GM19468 (cell line): Measurements from ENCODE around the gene DMBT1.

ENCODE experiments used
- ATAC-seq: cut with Tn5 transposase; IDR thresholded peaks from one replicate; pipeline ENCODE4 v1.9.1; 2021; ENCODE audit warnings: mild to moderate bottlenecking, moderate library complexity, moderate number of reproducible peaks; ENCODE audit not compliant: unreplicated experiment; ENCODE audit errors: extremely low read depth

Gene DMBT1

DNA sequence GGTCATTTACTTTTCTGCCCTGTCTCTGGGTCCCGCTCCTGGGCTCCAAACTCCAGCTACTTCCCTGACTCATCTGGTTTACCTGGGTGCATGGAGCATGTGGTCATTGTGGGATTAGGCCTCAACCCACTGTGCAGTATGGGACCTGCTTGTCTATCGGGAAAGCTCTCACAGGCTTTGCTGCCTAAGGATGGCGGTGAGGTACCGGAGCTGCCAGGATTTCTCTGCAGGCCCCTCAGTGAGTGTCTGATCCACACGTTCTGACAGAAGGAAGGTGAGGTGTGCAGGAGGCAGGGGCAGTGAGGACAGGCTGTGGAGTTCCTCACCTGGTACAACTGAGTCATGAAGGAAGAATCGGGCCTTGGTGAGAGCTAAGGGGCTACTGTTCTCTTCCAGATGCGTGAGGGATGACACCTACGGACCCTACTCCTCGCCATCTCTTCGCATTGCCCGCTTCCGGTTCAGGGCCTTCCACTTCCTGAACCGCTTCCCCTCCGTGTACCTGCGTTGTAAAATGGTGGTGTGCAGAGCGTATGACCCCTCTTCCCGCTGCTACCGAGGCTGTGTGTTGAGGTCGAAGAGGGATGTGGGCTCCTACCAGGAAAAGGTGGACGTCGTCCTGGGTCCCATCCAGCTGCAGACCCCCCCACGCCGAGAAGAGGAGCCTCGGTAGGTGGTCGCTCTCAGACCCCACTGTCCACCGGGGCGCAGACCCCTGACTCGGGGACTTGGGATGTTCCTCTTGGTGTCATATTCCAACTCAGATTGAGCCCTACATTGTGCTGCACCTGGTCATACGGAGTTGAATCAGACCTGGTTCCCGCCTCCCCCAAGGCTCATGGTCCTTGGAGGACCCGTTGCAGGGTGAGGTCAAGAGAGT lies 82.4 kb downstream of the DMBT1 start:
- ATAC-seq = no peak

DNA sequence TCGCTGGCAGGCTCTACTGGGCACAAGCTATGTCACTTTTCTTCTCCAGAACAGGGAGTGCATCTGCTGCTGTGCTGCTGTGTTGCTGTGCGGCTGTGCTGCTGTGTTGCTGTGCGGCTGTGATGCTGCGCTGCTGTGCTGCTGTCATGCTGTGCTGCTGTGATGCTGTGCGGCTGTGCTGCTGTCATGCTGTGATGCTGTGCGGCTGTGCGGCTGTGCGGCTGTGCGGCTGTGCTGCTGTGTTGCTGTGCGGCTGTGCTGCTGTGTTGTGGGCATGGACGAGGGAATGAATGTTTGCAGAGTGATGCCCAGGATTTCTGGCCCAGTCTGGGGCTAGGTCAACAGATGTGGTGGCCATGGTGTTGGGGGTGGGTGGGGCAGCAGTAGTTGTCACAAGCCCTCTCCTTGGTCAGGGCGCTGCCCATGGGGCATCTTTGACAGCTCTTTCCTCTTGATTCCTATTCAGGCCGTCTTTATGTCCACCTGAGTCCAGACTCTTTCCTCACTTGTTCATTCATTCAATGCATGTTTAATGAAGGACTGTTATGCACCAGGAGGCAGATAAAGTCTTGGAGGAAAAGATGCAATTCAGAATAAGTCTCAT lies 83.5 kb downstream of the DMBT1 start:
- ATAC-seq = no peak

DNA sequence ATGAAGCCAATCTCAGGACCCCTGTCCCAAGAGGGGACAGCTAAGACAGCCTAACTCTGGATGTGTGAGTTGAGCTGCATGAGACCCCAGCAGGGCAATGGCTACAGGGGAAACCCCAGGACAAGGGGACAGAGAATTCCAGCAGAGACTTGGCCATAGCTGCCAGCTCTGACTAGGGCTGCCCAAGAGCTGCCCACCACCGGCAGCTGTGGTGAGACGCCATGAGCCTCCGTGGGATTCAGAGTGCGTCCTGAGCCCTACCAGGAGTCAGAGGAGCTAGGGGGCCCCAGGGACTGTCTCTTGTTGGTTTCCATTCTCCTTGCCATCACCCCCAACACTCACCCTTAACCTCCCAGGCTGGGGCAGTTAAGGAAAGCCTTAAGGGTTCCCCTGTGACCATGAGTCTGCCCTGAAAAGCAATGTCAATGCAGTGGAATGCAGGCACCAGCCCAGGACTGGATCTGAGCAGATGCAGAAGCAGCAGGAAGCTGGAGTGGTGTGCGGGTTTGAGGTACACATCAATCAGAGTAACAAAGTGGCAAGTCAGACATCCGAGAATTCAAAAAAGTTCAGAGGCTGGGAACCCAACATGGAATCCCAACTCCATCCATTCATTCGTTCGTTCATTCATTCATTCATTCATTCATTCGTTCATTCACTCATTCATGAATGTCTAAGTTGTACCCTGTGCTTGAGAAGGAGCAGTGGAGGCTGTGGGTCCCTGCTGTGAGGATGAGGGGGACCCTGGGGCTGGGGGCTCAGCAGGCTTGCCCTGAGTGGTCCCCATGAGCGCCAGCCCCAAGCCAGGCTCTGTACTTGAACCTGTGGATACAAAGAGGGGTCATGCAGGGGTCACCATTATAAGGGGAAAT lies 86.2 kb downstream of the DMBT1 start:
- ATAC-seq = no peak

DNA sequence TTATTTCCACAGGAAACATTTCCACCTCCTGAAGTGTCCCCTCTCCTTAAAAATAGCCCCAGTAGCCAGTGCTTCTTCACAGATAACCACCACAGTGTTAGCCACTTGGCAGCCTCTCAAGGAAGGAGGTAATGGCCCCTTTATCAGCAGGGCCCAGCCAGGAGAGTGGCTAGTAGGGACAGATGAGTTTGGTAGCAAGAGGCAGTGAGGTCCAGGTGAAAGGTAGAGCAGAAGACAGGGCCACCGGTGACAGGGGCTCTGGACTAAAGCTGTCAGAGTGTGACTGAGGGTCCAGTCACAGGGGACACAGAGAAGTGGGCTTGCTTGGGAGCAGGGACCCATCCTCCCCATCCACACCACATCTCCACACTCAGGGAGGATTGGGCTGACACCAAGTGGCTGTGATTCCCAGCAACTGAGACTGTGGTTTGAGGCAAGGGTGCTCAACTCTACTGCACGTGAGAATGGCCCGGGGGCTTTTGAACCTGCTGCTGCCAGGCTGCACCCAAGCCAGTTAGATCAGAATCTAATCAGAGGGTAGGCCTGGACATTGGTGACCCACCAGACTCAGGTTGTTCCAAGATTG lies 86.9 kb downstream of the DMBT1 start:
- ATAC-seq = no peak

DNA sequence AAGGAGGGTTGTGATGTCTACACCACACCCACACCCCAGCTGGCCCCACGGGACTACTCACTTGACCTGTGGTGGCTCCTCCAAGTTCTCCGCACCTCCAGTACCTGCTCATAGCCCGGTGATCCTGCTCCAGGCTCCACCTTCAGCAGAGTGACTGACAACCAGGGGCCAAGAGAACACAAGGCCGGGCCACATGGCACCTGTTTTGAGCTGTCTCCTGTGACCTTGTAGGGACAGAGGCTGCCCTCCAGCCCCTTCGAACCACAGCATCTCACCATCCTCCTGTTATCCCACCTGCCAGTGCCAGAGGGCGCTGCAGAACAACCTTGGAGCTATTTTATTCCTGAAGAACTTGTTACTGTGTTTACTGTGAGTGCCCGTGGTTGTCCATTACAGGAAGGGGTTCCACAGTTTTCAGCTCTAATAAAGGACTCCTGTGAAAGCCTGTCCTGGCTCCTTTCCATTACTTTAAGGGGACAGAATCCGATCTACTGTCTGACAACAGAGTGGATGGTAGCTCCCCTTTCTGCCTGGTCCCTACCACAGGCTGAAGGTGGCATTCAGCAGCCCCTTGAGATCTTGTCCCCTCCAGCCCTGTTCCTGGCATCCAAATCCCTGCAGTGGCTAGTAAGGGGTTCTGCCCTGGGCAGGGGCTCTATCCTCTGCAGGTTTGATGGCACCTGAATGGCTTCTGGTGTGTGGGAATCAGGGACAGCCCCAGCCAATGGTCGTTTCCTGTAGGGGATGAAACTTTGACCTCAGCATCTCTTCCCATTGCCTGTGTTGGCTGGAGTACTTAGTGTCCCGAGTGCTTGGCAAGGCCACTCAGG lies 88.3 kb downstream of the DMBT1 start:
- ATAC-seq = no peak

DNA sequence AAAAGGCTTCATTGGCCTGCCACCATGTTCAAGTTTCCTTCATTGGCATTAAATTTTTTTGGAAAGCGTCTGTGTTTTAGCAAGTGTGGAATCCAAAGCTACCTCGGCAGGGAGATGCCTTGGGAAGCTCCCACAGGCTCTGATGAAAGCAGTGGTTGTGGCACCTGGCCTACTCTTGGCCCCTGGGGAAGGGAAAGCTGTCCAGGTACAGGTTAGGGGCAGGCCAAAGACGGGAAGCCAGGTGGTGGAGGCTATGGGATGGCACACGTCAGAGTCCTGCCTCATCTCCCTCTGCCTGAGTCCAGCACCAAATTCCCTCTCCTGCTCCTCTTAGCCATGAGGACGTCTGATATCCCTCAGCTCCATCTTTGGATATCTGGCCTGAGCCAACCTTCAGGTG lies 89.3 kb downstream of the DMBT1 start:
- no peak for ATAC-seq

DNA sequence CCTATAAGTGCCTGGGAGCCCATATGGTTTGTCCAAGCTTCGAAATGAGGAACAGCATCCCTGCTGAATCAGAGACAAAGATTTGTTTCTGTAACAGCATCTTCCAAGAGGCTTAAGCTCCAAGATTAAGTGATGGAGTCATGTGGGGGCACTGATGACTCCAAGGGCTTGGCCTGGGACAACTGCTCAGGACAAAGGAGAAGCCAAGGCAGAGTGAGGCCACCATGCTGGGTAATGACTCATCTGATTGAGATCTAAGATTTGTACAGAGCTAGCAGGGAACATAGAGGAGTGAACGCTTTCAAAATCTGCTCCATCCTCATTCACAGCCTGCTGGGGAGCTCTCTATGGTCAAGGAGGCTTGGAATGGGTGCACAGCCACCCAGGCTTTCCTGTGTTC lies 89.8 kb downstream of the DMBT1 start:
- no peak for ATAC-seq

DNA sequence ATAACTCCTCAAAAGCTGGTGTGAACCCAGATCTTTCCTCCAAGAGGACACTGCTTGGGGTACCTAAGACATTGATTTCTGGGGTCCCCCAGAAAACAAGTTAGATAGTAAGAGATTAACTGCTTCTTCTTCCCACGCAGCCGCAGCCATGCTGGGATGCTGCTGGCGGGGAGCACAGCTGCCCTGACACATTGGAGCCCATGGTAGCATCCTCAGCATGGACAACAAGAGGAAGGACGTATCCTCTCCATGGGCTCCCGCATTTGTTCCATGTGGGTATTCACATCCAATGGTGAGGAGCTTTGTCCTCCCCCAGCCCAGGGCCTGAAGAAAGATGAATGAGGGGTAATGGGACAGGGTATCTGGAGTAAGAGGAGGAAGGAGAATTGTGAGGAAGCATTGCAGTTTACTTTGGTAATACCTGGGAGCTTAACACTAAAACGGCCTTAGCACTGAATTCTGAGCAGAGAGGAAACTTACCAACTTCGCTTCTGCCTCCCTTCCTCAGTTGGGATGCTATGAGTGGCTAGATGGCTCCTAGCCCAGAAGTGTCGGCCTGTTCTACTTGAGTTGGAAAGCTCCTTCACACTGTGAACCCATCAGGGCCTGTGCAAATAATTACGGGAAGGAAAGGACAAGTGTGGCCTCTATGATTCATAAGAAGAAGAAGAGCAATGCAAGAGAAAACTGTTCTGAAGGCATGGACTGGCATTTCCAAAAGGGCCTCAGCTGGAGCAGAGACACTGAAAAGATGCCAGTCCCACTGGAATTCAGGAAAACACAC lies 95.2 kb downstream of the DMBT1 start:
- no peak for ATAC-seq

DNA sequence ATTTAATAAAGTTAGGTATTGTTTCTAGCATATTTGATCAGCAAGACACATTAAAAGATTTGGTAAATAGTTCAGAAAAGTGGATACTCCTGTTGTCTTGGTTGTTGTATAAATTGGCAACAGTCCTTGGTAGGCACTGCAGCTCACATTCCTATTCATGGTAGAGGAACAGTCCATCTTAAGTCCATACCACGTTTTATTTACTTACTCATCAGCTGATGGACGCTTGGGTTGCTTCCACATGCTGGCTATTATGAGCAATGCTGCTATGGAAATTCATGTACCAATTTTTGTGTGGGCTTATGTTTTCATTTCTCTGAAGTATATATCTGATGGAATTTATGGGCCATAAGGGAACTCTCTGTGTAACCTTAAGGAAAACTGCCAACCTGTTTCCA lies 95.8 kb downstream of the DMBT1 start:
- ATAC-seq = no peak

DNA sequence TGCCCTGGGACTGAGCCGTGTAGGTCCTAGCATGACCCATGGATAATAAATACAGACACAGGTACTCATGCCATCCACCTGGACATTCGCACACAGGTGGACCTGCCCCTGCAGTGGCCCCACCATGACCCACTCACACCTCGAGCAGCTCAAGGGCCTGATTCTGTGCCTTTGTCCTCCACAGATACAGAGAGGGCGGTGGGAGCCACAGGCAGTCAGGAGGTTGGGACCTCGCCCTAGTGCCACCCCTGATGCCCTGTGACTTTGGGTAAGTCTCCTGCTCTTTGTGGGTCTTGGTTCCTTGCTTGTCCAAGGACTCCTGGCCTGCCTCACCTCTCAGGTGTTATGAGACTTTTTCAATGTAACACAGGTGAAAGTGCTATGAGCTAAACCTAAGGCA lies 96.2 kb downstream of the DMBT1 start:
- no peak for ATAC-seq

DNA sequence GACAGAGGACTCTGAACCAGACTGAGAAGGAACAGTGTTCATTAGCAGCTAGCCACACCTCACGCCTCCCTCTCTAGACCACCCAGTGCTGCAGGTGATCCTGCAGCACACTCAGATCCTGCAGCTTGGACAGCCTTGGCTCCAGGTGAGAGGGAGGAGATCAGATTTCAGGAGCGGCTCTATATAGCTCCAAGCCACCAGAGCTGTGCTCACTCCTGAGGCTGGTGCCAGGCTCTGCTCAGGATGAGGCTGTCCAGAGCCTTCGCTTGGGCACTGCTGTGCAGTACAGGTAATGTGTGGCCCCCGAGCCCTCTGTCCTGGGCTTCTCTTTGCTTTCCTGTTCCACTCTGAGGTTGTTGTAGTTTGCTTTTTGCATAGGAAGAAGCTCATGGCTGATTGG lies 96.7 kb downstream of the DMBT1 start:
- no peak for ATAC-seq

DNA sequence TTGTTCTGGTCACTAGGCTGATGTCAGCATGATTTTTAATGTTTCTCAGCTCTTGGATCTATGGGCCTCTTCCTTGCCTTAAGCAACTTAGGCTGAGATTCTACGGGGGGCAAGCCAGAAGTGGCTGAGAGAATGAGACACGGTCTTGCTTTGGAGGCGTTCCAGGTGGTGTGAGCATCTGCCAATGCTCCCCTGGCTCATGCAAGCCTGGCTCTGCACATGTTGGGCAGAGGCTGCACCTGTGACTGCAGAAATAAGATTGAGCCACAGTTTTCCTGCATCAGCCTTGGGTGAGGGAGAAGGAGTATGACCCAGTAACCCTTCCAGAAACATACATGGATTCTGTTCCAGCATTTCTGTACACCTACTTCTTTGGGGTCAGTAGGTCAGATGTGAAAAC lies 97.2 kb downstream of the DMBT1 start:
- no peak for ATAC-seq

DNA sequence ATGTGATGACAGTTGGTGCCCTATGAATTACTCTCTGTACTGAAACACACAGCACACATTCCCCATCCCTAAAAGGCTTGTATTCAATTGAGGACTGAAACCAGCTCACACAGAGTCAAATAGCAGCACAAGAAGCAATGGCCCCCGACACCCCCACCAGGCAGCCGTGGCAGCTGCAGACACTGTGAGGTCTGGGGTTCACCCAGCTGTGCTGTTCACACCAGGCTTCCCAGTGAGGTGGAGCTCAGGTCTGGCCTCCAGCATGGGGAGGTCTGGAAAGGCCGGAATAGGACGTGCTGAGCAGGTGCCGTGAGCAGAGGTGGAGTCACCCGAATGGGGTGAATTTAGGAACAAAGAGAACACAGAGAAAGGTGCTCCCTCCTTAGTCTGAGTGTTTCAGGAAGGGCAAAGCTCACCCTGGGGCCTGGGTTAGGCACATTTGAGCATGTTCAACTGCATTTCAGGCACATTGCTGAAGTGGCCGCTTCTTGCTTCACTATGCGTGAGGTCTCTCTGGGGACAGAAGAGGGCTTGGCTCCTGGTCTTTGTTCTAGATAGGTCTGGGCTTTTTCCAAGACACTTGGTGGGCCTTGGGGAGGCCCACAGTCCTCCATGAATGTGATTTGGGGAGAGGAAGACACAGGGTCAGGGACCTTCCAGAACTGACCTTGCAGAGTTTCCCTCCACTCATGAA lies 97.9 kb downstream of the DMBT1 start:
- no peak for ATAC-seq

DNA sequence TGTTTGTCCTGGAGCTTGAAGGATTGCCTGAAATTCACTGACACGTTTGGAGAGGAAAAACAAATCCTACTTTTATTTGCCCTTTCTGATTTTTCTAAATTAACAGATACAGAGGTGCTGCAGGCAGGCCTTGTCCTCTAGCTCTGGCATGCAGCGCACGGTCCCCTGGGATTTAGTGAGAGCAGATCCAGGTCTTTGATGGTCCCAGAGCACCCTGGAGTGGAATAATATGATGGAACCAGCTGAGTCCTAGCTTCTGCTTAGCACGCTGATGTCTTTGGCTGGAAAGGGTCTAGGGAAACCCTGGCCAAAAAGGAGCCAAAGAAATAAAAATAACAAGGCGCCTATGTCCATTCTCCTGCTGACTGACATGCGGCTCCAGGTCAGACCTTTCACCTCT lies 98.6 kb downstream of the DMBT1 start:
- no peak for ATAC-seq

DNA sequence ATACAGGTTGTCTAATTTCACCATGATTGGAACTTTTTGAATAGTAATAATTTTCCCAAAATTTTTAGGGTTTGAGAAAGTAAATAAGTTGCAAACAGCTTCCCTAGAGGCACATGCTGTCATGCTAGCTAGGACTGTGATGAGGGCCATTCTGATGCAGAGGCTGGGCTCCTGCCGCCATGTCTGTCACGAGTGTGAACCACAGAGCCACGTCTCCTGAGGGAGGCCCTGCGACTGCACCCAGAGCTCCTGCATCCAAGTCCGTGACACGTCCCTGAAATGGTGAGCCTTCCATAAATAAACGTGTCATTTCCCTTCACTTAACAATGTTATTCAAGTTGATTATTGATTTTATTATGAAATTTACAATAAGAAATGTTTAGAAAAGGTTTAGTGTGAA lies 99.1 kb downstream of the DMBT1 start:
- ATAC-seq = no peak

DNA sequence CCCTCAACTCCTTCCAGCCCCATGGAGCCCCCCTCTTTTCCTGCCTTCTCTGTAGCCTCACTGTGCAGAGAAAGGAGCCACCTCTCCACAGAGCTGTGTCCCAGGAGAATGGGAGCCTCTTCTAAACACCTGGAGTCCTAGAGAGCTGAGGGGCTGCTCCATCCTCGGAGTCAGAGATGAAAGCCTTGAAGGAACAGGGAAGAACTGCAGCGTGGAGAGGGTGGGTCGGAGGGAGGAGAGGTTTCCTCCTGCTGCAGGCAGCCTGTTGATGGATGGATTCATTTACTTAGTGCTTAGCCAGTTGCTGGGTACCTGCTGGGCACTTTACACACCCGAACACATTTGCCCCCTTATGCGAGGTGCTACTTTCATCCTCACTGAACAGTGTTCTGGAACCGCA lies 100.1 kb downstream of the DMBT1 start:
- no peak for ATAC-seq

DNA sequence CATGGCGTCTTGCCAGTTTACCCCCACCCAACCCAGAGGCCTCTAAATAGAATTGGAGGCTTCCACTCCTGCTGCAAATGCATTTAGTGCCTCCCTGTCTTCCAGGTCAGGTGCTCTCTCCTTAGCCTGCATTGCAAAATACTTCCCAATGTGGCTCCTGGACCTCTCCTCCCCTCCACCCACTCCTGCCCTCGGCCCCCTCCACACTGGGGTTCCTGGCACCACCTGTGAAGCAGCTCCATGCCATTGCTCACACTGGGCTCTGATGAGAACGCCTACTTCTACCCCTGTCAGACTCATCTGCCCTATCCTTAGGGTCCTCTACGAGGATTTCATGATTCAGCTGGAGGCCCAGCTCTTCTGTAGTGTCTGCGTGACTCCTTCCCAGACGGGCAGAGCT lies 101.7 kb downstream of the DMBT1 start:
- no peak for ATAC-seq

DNA sequence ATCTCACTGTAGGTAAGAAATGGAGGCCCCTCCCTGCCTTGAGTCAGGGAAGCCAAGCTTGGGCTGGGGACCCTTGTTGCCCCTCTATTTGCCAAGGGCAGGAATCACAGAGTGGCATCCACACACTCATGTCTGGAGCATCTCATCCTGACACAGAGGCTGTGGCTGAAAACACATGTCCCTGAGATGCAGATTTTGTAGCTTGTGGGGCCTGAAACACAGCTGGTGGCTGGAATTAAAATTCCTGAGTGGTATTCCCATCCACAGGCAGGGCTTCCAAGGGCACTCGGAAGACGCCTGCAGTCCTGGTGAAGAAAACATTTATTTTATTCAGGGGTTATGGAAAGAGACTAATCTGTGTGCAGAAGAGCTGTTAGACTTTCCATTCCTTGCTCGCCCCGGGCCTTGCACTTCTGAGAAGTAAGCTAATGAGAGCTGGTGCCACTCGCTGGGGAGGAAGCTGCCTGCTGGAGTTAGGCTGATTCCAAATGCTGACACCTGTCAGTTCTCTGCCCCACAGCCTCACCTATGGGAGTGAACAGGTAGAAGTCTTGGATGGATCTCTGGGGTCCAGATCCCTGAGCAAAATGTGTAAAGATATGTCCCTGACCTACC lies 103.1 kb downstream of the DMBT1 start:
- ATAC-seq = no peak
